GM20431 (cell line): ENCODE results near the gene UBASH3A.

Source experiments
- in situ Hi-C: fragments of 300-500 bp; cut with MseI, MboI; formaldehyde crosslinking; loops from one replicate; pipeline ENCODE4 v1.15.0; 2020; ENCODE audit warnings: low sequenced_read_pairs; ENCODE audit not compliant: unreplicated experiment

Gene UBASH3A

GRCh38 chr21:42403611-42404231 is at the start of gene UBASH3A:
Gene UBASH3A, plus strand, starts transcription at chr21:42403902. Its CDS starts 44 bp downstream, at chr21:42403946.
- in situ Hi-C loops, result no loop called here

- in situ Hi-C loops, result no loop called here
Observed at GRCh38 chr21:42356046-42356445, 47.7 kb upstream of the UBASH3A start.

- in situ Hi-C loops, result no loop called here
Observed at GRCh38 chr21:42356650-42357049, 47.1 kb upstream of the UBASH3A start.

- in situ Hi-C loops, result no loop called here
Observed at GRCh38 chr21:42357307-42357706, 46.4 kb upstream of the UBASH3A start.

GRCh38 chr21:42358261-42358660 is 45.4 kb upstream of the UBASH3A start:
- in situ Hi-C loops, result no loop called here

- in situ Hi-C loops, result no loop called here
Observed at GRCh38 chr21:42358937-42359336, 44.8 kb upstream of the UBASH3A start.

- in situ Hi-C loops, result no loop called here
Observed at GRCh38 chr21:42360317-42360716, 43.4 kb upstream of the UBASH3A start.

- in situ Hi-C loops, result no loop called here
Observed at GRCh38 chr21:42361286-42361685, 42.4 kb upstream of the UBASH3A start.

- in situ Hi-C loops, result no loop called here
Observed at GRCh38 chr21:42362198-42362597, 41.5 kb upstream of the UBASH3A start.

GRCh38 chr21:42362700-42363099 is 41.0 kb upstream of the UBASH3A start:
- in situ Hi-C loops, result no loop called here

GRCh38 chr21:42363312-42363711 is 40.4 kb upstream of the UBASH3A start:
- in situ Hi-C loops, result no loop called here

GRCh38 chr21:42364304-42364865 is 39.3 kb upstream of the UBASH3A start:
- in situ Hi-C loops, result no loop called here

GRCh38 chr21:42365770-42366169 is 37.9 kb upstream of the UBASH3A start:
- in situ Hi-C loops, result no loop called here

- in situ Hi-C loops, result no loop called here
Observed at GRCh38 chr21:42366292-42367010, 37.3 kb upstream of the UBASH3A start, which contains the start of gene TFF1. Gene TFF1, minus strand, starts transcription at chr21:42366535. Its CDS starts 40 bp downstream, at chr21:42366495.

- in situ Hi-C loops, result no loop called here
Observed at GRCh38 chr21:42367367-42368165, 36.1 kb upstream of the UBASH3A start.

GRCh38 chr21:42369821-42370220 is 33.9 kb upstream of the UBASH3A start:
- in situ Hi-C loops, result no loop called here

- in situ Hi-C loops, result no loop called here
Observed at GRCh38 chr21:42370894-42371654, 32.6 kb upstream of the UBASH3A start.

- in situ Hi-C loops, result no loop called here
Observed at GRCh38 chr21:42373196-42373907, 30.4 kb upstream of the UBASH3A start.

GRCh38 chr21:42373908-42374455 is 29.7 kb upstream of the UBASH3A start:
- in situ Hi-C loops, result no loop called here
